Cardiac muscle cell (in vitro differentiated cells and primary cell): ENCODE data around the gene RHEX. TPM values are rescaled to one million over a fixed set of nuclear protein-coding genes. Genes with fewer than 3 reads are reported as not detected.

Source experiments
- DNase-seq, 2 donors: peaks; one replicate each; pipeline versions ENCODE4 v3.0.0 to v3.0.0-alpha.2; 2010 to 2017; ENCODE audit warnings: low read depth in 1 of 2, low spot score in 1 of 2
- H3K27ac ChIP-seq: fragments of 200-600 bp; sonication (generic); 2 replicates; pipeline ENCODE4 v1.5.1; 2016
- H3K27me3 ChIP-seq: fragments of 200-600 bp; sonication (generic); 2 replicates; pipeline ENCODE4 v1.6.0; 2016; ENCODE audit warnings: control low read depth
- H3K36me3 ChIP-seq: fragments of 200-600 bp; sonication (generic); 2 replicates; pipeline ENCODE4 v1.5.1; 2016; ENCODE audit warnings: control low read depth
- H3K4me1 ChIP-seq: fragments of 200-600 bp; sonication (generic); 2 replicates; pipeline ENCODE4 v1.8.1; 2017; ENCODE audit warnings: low read depth, mild to moderate bottlenecking, mixed run types
- H3K4me3 ChIP-seq: fragments of 200-600 bp; sonication (generic); 2 replicates; pipeline ENCODE4 v1.5.1; 2016; ENCODE audit warnings: mild to moderate bottlenecking
- H3K9me3 ChIP-seq: fragments of 200-600 bp; sonication (generic); 2 replicates; pipeline ENCODE4 v1.5.1; 2017; ENCODE audit warnings: low read depth, mild to moderate bottlenecking, control low read depth
- CTCF ChIP-seq: IDR thresholded peaks from 2 replicates; pipeline ENCODE4 v1.5.1; 2012; ENCODE audit warnings: low read depth, mild to moderate bottlenecking, low read length
- polyA plus RNA-seq: library from polyadenylated mRNA; unstranded; fragments of >200 nt; fragmentation: Nextera tagmentation; extraction: Ambion mirVana; gene quantifications from 2 replicates; pipeline ENCODE4 v1.2.1, GENCODE V29; 2016
- total RNA-seq: library from RNA; depleted of rRNA; stranded (reverse); fragments of >200 nt; gene quantifications from 2 replicates; pipeline ENCODE4 v1.2.3, GENCODE V29; 2016

Gene RHEX
- total and polyA plus RNA-seq, 2 experiments from 2014 or later, result 7.3 to 16.2 TPM

GRCh38 chr1:206110161-206110560 lies 57.2 kb downstream of the RHEX start:
- no peak for TF ChIP-seq CTCF
- H3K27me3 ChIP-seq, result no peaks in the 10 kb centered on the region
- H3K4me3 ChIP-seq, result no peak overlapping the region
- no peaks in the 10 kb centered on the region for H3K36me3 ChIP-seq
- H3K4me1 ChIP-seq, result peaks cover 18% of the 10 kb centered on the region
- H3K9me3 ChIP-seq, result no peaks in the 10 kb centered on the region
- no peak for DNase-seq
- no peak overlapping the region for H3K27ac ChIP-seq

GRCh38 chr1:206110820-206111219 lies 57.8 kb downstream of the RHEX start:
- H3K4me1 ChIP-seq, result peaks cover 18% of the 10 kb centered on the region
- no peak for TF ChIP-seq CTCF
- H3K9me3 ChIP-seq, result no peaks in the 10 kb centered on the region
- peaks cover 5% of the 10 kb centered on the region for H3K27me3 ChIP-seq
- no peak overlapping the region for H3K27ac ChIP-seq
- H3K4me3 ChIP-seq, result no peak overlapping the region
- no peaks in the 10 kb centered on the region for H3K36me3 ChIP-seq
- no peak for DNase-seq

- H3K27me3 ChIP-seq, result peaks cover 11% of the 10 kb centered on the region
- TF ChIP-seq CTCF, result no peak
- no peak overlapping the region for H3K27ac ChIP-seq
- no peak overlapping the region for H3K4me3 ChIP-seq
- peak in 1 of 2 donors; percentile 38 for DNase-seq
- peaks cover 14% of the 10 kb centered on the region for H3K4me1 ChIP-seq
- no peaks in the 10 kb centered on the region for H3K36me3 ChIP-seq
- no peaks in the 10 kb centered on the region for H3K9me3 ChIP-seq
These were observed 58.4 kb downstream of the RHEX start for GRCh38 chr1:206111271-206111927.

GRCh38 chr1:206112600-206113301 lies 59.8 kb downstream of the RHEX start:
- Histone ChIP-seq H3K9me3 (no peaks in the 10 kb centered on the region), H3K27ac (no peak overlapping the region), H3K4me1 (peaks cover 6% of the 10 kb centered on the region), H3K27me3 (peaks cover 17% of the 10 kb centered on the region), H3K36me3 (no peaks in the 10 kb centered on the region), H3K4me3 (no peak overlapping the region)
- no peak for DNase-seq
- TF ChIP-seq CTCF, result no peak

- no peak overlapping the region for H3K27ac ChIP-seq
- H3K27me3 ChIP-seq, result peaks cover 22% of the 10 kb centered on the region
- H3K9me3 ChIP-seq, result no peaks in the 10 kb centered on the region
- peaks cover 6% of the 10 kb centered on the region for H3K4me1 ChIP-seq
- peak in 1 of 2 donors; percentile 35 for DNase-seq
- H3K4me3 ChIP-seq, result no peak overlapping the region
- no peak for TF ChIP-seq CTCF
- H3K36me3 ChIP-seq, result no peaks in the 10 kb centered on the region
These were observed 62.0 kb downstream of the RHEX start for GRCh38 chr1:206114692-206115640.
